ENCODE data around the gene ODF2.

ODF2 gene

DNA sequence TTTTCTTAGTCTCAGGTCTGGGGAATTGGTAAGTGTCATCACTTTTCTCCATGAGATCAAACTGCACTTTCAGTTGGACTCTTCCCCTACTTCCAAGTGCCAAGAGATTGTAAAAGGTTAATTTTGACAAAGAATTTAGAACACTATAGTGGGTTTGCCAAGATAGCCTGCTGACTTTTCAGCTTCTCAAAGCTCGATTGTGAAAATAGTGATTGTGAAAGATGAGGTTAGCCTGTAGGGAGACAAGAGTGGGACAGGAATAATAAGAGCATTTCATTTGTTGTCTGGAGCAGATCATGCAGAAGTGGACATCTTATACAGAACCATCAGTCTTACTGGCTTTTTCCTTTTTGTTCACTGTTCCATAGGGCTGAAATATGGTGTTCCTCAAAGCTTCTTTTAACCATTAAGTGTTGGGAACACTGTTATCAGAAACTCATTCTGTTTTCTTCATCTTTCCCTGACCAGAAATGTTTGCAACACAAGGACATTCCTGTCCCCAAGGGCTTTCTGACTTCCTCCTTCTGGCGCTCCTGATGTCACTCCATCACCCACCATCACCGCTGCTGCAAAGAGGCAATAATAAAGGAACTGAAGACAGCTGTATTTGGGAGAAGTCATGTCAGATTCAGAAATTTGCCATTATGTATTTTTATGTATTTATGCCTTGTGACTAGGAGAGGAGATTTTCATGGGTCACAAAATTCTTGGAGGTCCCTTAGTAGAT lies 85.0 kb downstream of the ODF2 start:
- no peak for DNase-seq

GRCh38 chr9:128546504-128546903 lies 90.7 kb downstream of the ODF2 start:
- DNase-seq = no peak

- DNase-seq = no peak
Observed at GRCh38 chr9:128548876-128549275, 93.1 kb downstream of the ODF2 start.

DNA sequence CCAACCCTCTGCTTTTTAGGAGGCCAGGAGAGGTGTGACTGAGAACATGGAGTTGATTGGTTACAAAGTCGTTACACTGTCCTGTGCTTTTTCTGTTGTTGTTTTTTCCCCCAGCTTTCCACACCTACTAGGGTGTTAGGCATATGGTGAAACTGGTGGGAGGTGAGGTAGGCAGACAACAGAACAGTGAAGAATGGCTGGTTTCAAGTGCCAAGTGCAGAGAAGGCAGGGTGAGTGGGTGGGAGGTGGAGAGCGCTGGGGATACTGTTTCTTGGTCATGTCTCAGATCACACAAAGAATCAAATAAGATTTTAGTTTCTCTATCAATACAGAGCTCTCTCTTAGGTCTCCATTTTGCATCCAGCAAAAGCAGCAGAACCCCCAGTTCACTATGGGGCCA lies 94.4 kb downstream of the ODF2 start:
- DNase-seq = no peak

Measured in bone marrow (tissue), 2 donors.